PC-9 (cell line): ENCODE measurements around the gene GBX1. TPM values are rescaled to one million over a fixed set of nuclear protein-coding genes. Genes with fewer than 3 reads are reported as not detected.

Source experiments
- BruUV-seq: library from RNA; stranded (reverse); fragments of 400-500 nt; replicated peaks from 2 replicates; lab custom pipeline; 2021; lab: Mats Ljungman, UMichigan
- CTCF ChIA-PET: fragments of 300-600 bp; sonication (Branson Sonifier 250); formaldehyde crosslinking; loops from one replicate; lab custom pipeline; 2022; ENCODE audit warnings: antibody characterized with exemption; lab: Charles Lee
- POLR2A ChIA-PET: fragments of 300-600 bp; sonication (Branson Sonifier 250); formaldehyde crosslinking; loops from one replicate; lab custom pipeline; 2022; ENCODE audit warnings: antibody characterized with exemption; ENCODE audit not compliant: unreplicated experiment; lab: Charles Lee
- DNase-seq, 2 experiments: peaks; one replicate each; pipeline versions ENCODE4 v3.0.0 to v3.0.0-alpha.2; 2015 to 2022; ENCODE audit warnings: mixed read lengths in 1 of 2
- H2AFZ ChIP-seq: fragments of 200-600 bp; sonication (generic); 2 replicates; pipeline ENCODE4 v1.8.1; 2017; ENCODE audit warnings: antibody characterized with exemption
- H3F3A ChIP-seq: fragments of 200-600 bp; sonication (generic); 2 replicates; pipeline ENCODE4 v1.8.1; 2017; ENCODE audit warnings: antibody characterized with exemption, mild to moderate bottlenecking, low read depth; ENCODE audit not compliant: insufficient read depth
- H3K27ac ChIP-seq: fragments of 200-600 bp; sonication (generic); 2 replicates; pipeline ENCODE4 v1.6.1; 2016; ENCODE audit warnings: mixed run types
- H3K27me3 ChIP-seq: fragments of 200-600 bp; sonication (generic); 2 replicates; pipeline ENCODE4 v1.6.1; 2016; ENCODE audit warnings: low read depth, mixed run types; ENCODE audit not compliant: insufficient read depth
- H3K36me3 ChIP-seq: fragments of 200-600 bp; sonication (generic); 2 replicates; pipeline ENCODE4 v1.6.1; 2016; ENCODE audit warnings: low read depth, mixed run types
- H3K4me1 ChIP-seq: fragments of 200-600 bp; sonication (generic); replicated peaks from 2 replicates; pipeline ENCODE4 v1.6.1; 2016; ENCODE audit warnings: mixed run types; ENCODE audit not compliant: insufficient read depth
- H3K4me2 ChIP-seq: fragments of 200-600 bp; sonication (generic); 2 replicates; pipeline ENCODE4 v1.6.1; 2017; ENCODE audit warnings: mixed run types
- H3K4me3 ChIP-seq: fragments of 200-600 bp; sonication (generic); 2 replicates; pipeline ENCODE4 v1.6.1; 2016; ENCODE audit warnings: mixed run types
- H3K79me2 ChIP-seq: fragments of 200-600 bp; sonication (generic); 2 replicates; pipeline ENCODE4 v1.6.1; 2017; ENCODE audit warnings: low read depth, mixed run types
- H3K9me2 ChIP-seq: fragments of 200-600 bp; sonication (generic); 2 replicates; pipeline ENCODE4 v1.8.1; 2017; ENCODE audit warnings: mild to moderate bottlenecking; ENCODE audit not compliant: insufficient read depth
- H3K9me3 ChIP-seq: fragments of 200-600 bp; sonication (generic); 2 replicates; pipeline ENCODE4 v1.8.1; 2016; ENCODE audit warnings: low read depth; ENCODE audit not compliant: insufficient read depth
- H4K20me1 ChIP-seq: fragments of 200-600 bp; sonication (generic); 2 replicates; pipeline ENCODE4 v1.8.1; 2017; ENCODE audit not compliant: insufficient read depth
- EZH2 ChIP-seq: fragments of 200-600 bp; sonication (generic); IDR thresholded peaks from 2 replicates; pipeline ENCODE4 v1.8.0; 2017; ENCODE audit warnings: antibody characterized with exemption, low read depth
- intact Hi-C: fragments of 100-400 bp; cut with micrococcal nuclease; formaldehyde crosslinking; loops from one replicate; pipeline ENCODE4 v1.10.0; 2022; ENCODE audit not compliant: unreplicated experiment
- total RNA-seq: library from RNA; stranded (reverse); gene quantifications from 2 replicates; pipeline ENCODE4 v1.2.3, GENCODE V29; 2021
- TF ChIP-seq, protein P1 (sequence below): fragments of 200-600 bp; sonication (generic); conservative IDR thresholded peaks from 2 replicates; pipeline ENCODE4 v1.6.1; 2017; ENCODE audit warnings: mixed run types, antibody characterized with exemption, mild to moderate bottlenecking, moderate library complexity

The GBX1 gene
- total RNA-seq, 1 experiment from 2014 or later = not detected

DNA sequence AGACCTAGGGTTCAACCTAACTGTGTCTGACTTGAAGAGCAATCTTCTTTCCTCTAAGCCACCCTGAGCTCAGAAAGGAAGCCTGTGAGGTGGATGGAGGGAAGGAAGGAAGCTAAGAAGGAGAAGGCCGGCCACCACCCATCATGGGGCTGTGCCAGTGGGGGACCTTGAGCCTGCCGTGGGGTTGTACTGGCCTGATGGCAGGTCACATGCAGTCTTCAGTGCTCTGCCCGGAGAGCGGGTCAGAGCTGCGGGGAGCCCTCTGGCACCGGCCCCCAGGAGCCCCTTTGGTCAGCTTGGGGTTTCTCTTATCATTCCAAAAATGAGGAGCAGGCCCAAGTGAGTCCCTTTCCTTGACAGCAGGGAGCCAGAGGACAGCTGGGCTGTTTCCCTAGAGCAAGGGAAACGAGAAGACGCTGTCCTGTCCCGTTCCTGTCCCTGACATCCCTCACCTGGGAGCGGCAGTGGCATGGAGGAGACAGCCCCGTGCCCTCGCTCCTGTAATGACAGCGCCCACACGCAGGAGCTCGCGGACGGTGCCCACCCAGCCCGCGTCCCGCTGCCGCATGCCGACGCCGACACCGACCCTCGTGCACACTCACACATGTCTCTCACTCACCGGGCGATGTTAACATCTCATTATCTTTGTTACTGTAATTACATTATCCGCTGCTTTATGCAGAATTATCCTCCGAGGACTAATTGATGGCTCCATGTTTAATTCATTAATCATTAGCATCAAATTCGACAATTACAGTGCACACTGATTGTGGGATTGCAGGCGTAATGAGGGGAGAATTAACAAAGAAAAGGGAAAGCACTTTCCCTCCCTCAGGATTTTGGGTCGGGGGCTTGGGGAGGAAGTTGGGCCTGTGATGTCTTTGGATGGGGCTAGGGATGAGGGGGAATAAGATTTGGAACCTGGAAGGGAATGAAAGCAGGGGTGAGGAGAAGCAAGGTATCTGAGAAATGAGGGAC lies 31.3 kb downstream of the GBX1 start:
- Histone ChIP-seq H3K4me3 (no peak overlapping the region), H3K79me2 (no peaks in the 10 kb centered on the region), H3K4me2 (no peak overlapping the region), H3F3A (no peaks in the 10 kb centered on the region), H3K27ac (no peak overlapping the region), H3K27me3 (no peaks in the 10 kb centered on the region), H3K9me2 (no peaks in the 10 kb centered on the region), H4K20me1 (no peaks in the 10 kb centered on the region; the same call in 1 of the 2 replicates), H2AFZ (no peak overlapping the region), H3K36me3 (no peaks in the 10 kb centered on the region), H3K4me1 (no peaks in the 10 kb centered on the region), H3K9me3 (no peaks in the 10 kb centered on the region)
- intact Hi-C loops = no loop called here
- POLR2A ChIA-PET = no interaction called here
- no peak for DNase-seq
- CTCF ChIA-PET = no interaction called here
- BruUV-seq = no TSS peak
- TF ChIP-seq, protein P1, sequence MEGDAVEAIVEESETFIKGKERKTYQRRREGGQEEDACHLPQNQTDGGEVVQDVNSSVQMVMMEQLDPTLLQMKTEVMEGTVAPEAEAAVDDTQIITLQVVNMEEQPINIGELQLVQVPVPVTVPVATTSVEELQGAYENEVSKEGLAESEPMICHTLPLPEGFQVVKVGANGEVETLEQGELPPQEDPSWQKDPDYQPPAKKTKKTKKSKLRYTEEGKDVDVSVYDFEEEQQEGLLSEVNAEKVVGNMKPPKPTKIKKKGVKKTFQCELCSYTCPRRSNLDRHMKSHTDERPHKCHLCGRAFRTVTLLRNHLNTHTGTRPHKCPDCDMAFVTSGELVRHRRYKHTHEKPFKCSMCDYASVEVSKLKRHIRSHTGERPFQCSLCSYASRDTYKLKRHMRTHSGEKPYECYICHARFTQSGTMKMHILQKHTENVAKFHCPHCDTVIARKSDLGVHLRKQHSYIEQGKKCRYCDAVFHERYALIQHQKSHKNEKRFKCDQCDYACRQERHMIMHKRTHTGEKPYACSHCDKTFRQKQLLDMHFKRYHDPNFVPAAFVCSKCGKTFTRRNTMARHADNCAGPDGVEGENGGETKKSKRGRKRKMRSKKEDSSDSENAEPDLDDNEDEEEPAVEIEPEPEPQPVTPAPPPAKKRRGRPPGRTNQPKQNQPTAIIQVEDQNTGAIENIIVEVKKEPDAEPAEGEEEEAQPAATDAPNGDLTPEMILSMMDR = no peak
- no peak for TF ChIP-seq EZH2

DNA sequence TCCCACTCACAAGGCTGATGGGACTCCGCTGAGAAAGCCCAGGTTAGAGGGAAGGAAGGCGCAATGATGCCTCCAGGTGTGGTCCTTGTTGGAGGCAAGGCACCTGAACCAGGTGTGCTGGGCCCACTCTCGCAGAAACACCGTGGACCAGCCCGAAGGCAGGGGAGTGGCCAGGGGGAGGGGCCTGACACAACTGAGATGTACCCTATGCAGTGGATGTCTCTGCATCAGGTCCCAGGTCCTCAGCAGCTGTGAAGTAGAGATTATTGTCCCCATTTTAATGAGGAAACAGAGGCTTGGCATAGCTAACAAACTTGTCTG lies 32.0 kb downstream of the GBX1 start:
- Histone ChIP-seq H4K20me1 (no peaks in the 10 kb centered on the region; the same call in 1 of the 2 replicates), H3K4me1 (no peaks in the 10 kb centered on the region), H3K36me3 (no peaks in the 10 kb centered on the region), H3K27ac (no peak overlapping the region), H3K4me2 (no peak overlapping the region), H3K4me3 (no peak overlapping the region), H3K9me2 (no peaks in the 10 kb centered on the region), H3F3A (no peaks in the 10 kb centered on the region), H2AFZ (no peak overlapping the region), H3K27me3 (no peaks in the 10 kb centered on the region), H3K9me3 (no peaks in the 10 kb centered on the region), H3K79me2 (no peaks in the 10 kb centered on the region)
- BruUV-seq = no TSS peak
- TF ChIP-seq EZH2 = no peak
- TF ChIP-seq, protein P1 = no peak
- no peak for DNase-seq
- ChIA-PET POLR2A (no interaction called here), CTCF (no interaction called here)
- intact Hi-C loops = no loop called here

DNA sequence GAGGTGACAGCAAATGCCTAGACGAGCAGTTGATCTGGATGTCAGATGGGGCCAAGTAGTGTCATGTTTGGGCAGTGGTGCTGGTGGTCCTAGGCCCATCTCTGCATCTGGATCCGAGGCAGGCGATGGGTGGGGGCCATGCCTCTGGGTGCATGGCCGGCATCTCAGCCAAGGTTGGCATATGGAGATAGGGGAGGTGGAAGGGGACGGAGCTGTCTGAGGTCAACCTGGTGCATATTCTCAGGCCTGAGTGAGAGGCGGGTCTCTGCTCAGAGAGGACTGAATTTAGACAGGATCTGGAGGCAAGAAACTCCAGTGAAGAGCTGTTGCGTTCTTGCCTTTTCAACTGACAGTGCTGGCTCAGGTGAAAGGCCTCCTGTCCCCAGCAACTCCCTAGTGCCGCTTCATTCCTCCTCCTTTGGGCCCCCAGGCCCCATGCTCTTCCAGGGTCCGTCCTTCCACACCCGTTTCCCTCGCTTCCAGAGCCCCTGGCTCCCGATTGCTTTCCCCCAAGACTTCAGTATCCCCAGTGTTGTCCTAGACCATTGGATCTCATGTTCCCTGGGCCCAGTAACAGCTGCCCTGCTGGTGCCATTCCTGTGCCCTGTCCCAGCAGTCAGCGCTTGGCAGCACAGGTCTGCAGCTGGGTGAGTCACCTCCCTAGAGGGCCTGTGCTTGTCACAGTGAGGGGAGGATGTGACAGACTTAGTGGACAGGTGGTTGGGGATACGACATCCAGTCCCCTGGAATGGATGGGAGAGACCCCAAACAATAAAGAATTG lies 32.6 kb downstream of the GBX1 start:
- no TSS peak for BruUV-seq
- H3K27ac ChIP-seq = no peak overlapping the region
- intact Hi-C loops = no loop called here
- H3K9me3 ChIP-seq = no peaks in the 10 kb centered on the region
- H3K79me2 ChIP-seq = no peaks in the 10 kb centered on the region
- CTCF ChIA-PET = no interaction called here
- no peaks in the 10 kb centered on the region for H3K36me3 ChIP-seq
- no peak overlapping the region for H2AFZ ChIP-seq
- POLR2A ChIA-PET = no interaction called here
- DNase-seq = no peak
- no peaks in the 10 kb centered on the region for H3K27me3 ChIP-seq
- no peaks in the 10 kb centered on the region for H3K4me1 ChIP-seq
- no peak overlapping the region for H3K4me2 ChIP-seq
- TF ChIP-seq, protein P1 = no peak
- no peak for TF ChIP-seq EZH2
- H4K20me1 ChIP-seq = no peaks in the 10 kb centered on the region; the same call in 1 of the 2 replicates
- H3K4me3 ChIP-seq = no peak overlapping the region
- no peaks in the 10 kb centered on the region for H3K9me2 ChIP-seq
- no peaks in the 10 kb centered on the region for H3F3A ChIP-seq
